GM12878 (cell line): Measurements from ENCODE around the gene LHX6. TPM values are rescaled to one million over a fixed set of nuclear protein-coding genes. Genes with fewer than 3 reads are reported as not detected.

Experiments
- ATAC-seq: fragments of 200-7000 bp; cut with Tn5 transposase; 3 replicates; pipeline ENCODE4 v1.9.1; 2020; ENCODE audit warnings: mild to moderate bottlenecking, moderate library complexity
- BruUV-seq: library from RNA; stranded (reverse); fragments of 400-500 nt; replicated peaks from 2 replicates; lab custom pipeline; 2021; lab: Mats Ljungman, UMichigan
- CTCF ChIA-PET: fragments of 300-600 bp; sonication (Branson Sonifier 250); formaldehyde crosslinking; extraction: SDS; loops from one replicate; lab custom pipeline; 2021; ENCODE audit warnings: inconsistent platforms; lab: Yijun Ruan, JAX
- POLR2A ChIA-PET: fragments of 350-600 bp; formaldehyde crosslinking; extraction: SDS; loops from one replicate; lab custom pipeline; 2021; ENCODE audit warnings: inconsistent platforms; lab: Charles Lee
- RAD21 ChIA-PET: fragments of 300-600 bp; sonication (Branson Sonifier 250); formaldehyde crosslinking; loops from one replicate; lab custom pipeline; 2023; ENCODE audit warnings: antibody characterized with exemption; ENCODE audit not compliant: unreplicated experiment; lab: Charles Lee
- SMC1A ChIA-PET: fragments of 300-600 bp; sonication (Branson Sonifier 250); formaldehyde crosslinking; loops from one replicate; lab custom pipeline; 2023; ENCODE audit not compliant: unreplicated experiment, uncharacterized antibody; lab: Charles Lee
- DNase-seq: peaks from one replicate; pipeline ENCODE4 v3.0.0-alpha.2; 2011; ENCODE audit warnings: low read depth, low spot score
- FAIRE-seq: peaks from 3 replicates; lab custom pipeline; 2011; peaks lifted over from hg19 to GRCh38; lab: Jason Lieb, UNC
- H2AFZ ChIP-seq: 2 replicates; pipeline ENCODE4 v1.6.0; 2011; ENCODE audit warnings: low read depth, low read length, control low read depth; ENCODE audit not compliant: control insufficient read depth
- H3K27ac ChIP-seq: 2 replicates; pipeline ENCODE4 v1.5.1; 2011; ENCODE audit warnings: control low read depth; ENCODE audit not compliant: control insufficient read depth, insufficient read depth
- H3K27me3 ChIP-seq, 2 experiments: replicated peaks in 1 of 2; 2 replicates each; pipeline versions ENCODE4 v1.6.0 to v1.6.1; 2011; ENCODE audit warnings: low read length in 1 of 2; ENCODE audit not compliant: control insufficient read depth in 2 of 2, insufficient read depth in 2 of 2
- H3K36me3 ChIP-seq, 2 experiments: 2 replicates each; pipeline ENCODE4 v1.5.1; 2011; ENCODE audit warnings: low read length in 1 of 2; ENCODE audit not compliant: control insufficient read depth in 2 of 2, insufficient read depth in 2 of 2
- H3K4me1 ChIP-seq: 2 replicates; pipeline ENCODE4 v1.6.1; 2011; ENCODE audit warnings: mild to moderate bottlenecking, low read length, moderate library complexity, mixed read lengths; ENCODE audit not compliant: control insufficient read depth, insufficient read depth
- H3K4me2 ChIP-seq: 2 replicates; pipeline ENCODE4 v1.6.0; 2011; ENCODE audit warnings: control low read depth; ENCODE audit not compliant: control insufficient read depth, insufficient read depth
- H3K4me3 ChIP-seq: fragments of 200-600 bp; sonication (generic); 2 replicates; pipeline ENCODE4 v1.5.1; 2016
- H3K79me2 ChIP-seq: 2 replicates; pipeline ENCODE4 v1.6.0; 2011; ENCODE audit warnings: low read length; ENCODE audit not compliant: control insufficient read depth, insufficient read depth
- H3K9ac ChIP-seq: 2 replicates; pipeline ENCODE4 v1.8.0; 2011; ENCODE audit warnings: low read length, control low read depth, mixed read lengths; ENCODE audit not compliant: control insufficient read depth, insufficient read depth
- H3K9me3 ChIP-seq: replicated peaks from 3 replicates; pipeline ENCODE4 v1.5.1; 2011; ENCODE audit warnings: mild to moderate bottlenecking, low read length; ENCODE audit not compliant: control insufficient read depth, insufficient read depth
- H4K20me1 ChIP-seq: 2 replicates; pipeline ENCODE4 v1.6.0; 2011; ENCODE audit not compliant: control insufficient read depth, insufficient read depth
- BCL11A ChIP-seq: IDR thresholded peaks from 2 replicates; pipeline ENCODE4 v1.6.1; 2011; ENCODE audit warnings: low read depth, low read length
- CEBPB ChIP-seq, 2 experiments: fragments of 150-350 bp in 1 of 2; IDR thresholded peaks; 2 replicates each; pipeline ENCODE4 v1.6.1; 2012 to 2014; ENCODE audit warnings: low read depth in 2 of 2, low read length in 2 of 2, borderline replicate concordance in 1 of 2, inconsistent platforms in 1 of 2
- MEF2B ChIP-seq: fragments of 450-650 bp; IDR thresholded peaks from 2 replicates; pipeline ENCODE4 v1.6.1; 2018; ENCODE audit warnings: mild to moderate bottlenecking, moderate library complexity; ENCODE audit not compliant: partially characterized antibody, poor library complexity, severe bottlenecking
- MTA3 ChIP-seq: IDR thresholded peaks from 2 replicates; pipeline ENCODE4 v1.6.1; 2012; ENCODE audit warnings: low read length, inconsistent platforms, borderline replicate concordance
- NFYB ChIP-seq: IDR thresholded peaks from 2 replicates; pipeline ENCODE4 v1.6.1; 2011; ENCODE audit warnings: low read depth, mild to moderate bottlenecking, low read length, improper control_type of control experiment, moderate library complexity; ENCODE audit not compliant: insufficient read depth
- NKRF ChIP-seq: fragments of 450-650 bp; conservative IDR thresholded peaks from 2 replicates; pipeline ENCODE4 v1.6.1; 2017; ENCODE audit warnings: mild to moderate bottlenecking, moderate library complexity
- SUZ12 ChIP-seq: fragments of 200-600 bp; sonication (generic); IDR thresholded peaks from one replicate; pipeline ENCODE4 v1.6.1; 2018; ENCODE audit warnings: antibody characterized with exemption, mild to moderate bottlenecking; ENCODE audit not compliant: unreplicated experiment
- TAF1 ChIP-seq: IDR thresholded peaks from 2 replicates; pipeline ENCODE4 v1.6.1; 2011; ENCODE audit warnings: mild to moderate bottlenecking, low read depth, low read length, borderline replicate concordance
- USF1 ChIP-seq: IDR thresholded peaks from 2 replicates; pipeline ENCODE4 v1.6.1; 2011; ENCODE audit warnings: borderline replicate concordance, low read depth, mild to moderate bottlenecking, moderate library complexity, mixed read lengths, low read length; ENCODE audit not compliant: insufficient read depth; ENCODE audit errors: extremely low read length
- ZNF622 ChIP-seq: fragments of 450-650 bp; IDR thresholded peaks from 2 replicates; pipeline ENCODE4 v1.6.1; 2017; ENCODE audit warnings: mild to moderate bottlenecking, inconsistent platforms
- WGBS: methylation state at CpG from one replicate; pipeline ENCODE4 v1.1.6; 2016; ENCODE audit warnings: low lambda C conversion rate; ENCODE audit not compliant: insufficient replicate concordance, insufficient coverage; ENCODE audit errors: missing lambda C conversion rate; 5-methylcytosine and 5-hydroxymethylcytosine counted together
- in situ Hi-C: fragments of 300-500 bp; cut with MboI; formaldehyde crosslinking; loops from 9 replicates; pipeline ENCODE4 v1.14.3; 2018; ENCODE audit warnings: mixed read lengths
- intact Hi-C: fragments of 100-400 bp; cut with micrococcal nuclease; formaldehyde crosslinking; loops from one replicate; pipeline ENCODE4 v1.14.2; 2022; ENCODE audit not compliant: unreplicated experiment
- polyA plus RNA-seq, 11 experiments: library from polyadenylated mRNA; depleted of rRNA in 4 of 11; unstranded in 6 of 11; stranded (reverse) in 5 of 11; fragments of >200 nt; fragmentation: Nextera tagmentation in 4 of 11; fragmentation: Illumina TruSeq in 1 of 11; extraction: Ambion mirVana in 4 of 11; extraction: Trizol in 1 of 11; gene quantifications; 1 replicate in 1 of 11; 2 replicates in 10 of 11; pipeline versions ENCODE4 v1.2.1 to v1.2.3, GENCODE V29; 2011 to 2016; ENCODE audit warnings: inconsistent platforms in 2 of 11, missing spikeins in 2 of 11, low read depth in 1 of 11
- total RNA-seq, 4 experiments: library from RNA; depleted of rRNA in 3 of 4; stranded (reverse); fragments of >200 nt in 3 of 4; fragmentation: Illumina TruSeq in 1 of 4; extraction: Trizol in 1 of 4; gene quantifications; 2 replicates each; pipeline versions ENCODE4 v1.2.1 to v1.2.3, GENCODE V29; 2013 to 2021

The LHX6 gene
- total and polyA plus RNA-seq, 10 of the 15 experiments (the other 5 are each of a cell fraction or from before 2014, with no cell fraction given) = not detected

- H3K79me2 ChIP-seq = no peaks in the 10 kb centered on the region
- H3K27me3 ChIP-seq = peaks cover 11 to 27% of the 10 kb centered on the region in 2 experiments
- no peak for TF ChIP-seq BCL11A
- no peak for TF ChIP-seq NKRF
- TF ChIP-seq CEBPB (IDR thresholded peaks at IDR 0.05; ENCODE audit: borderline replicate concordance in 1 of 2, low read depth in 2 of 2, low read length in 2 of 2) = no peak
- TF ChIP-seq TAF1 = no peak
- TF ChIP-seq USF1 = no peak
- TF ChIP-seq SUZ12 = no peak
- no peak for TF ChIP-seq MTA3
- TF ChIP-seq ZNF622 = no peak
- TF ChIP-seq NFYB = no peak
- no peak for TF ChIP-seq MEF2B
- intact Hi-C loops = no loop called here
- ChIA-PET POLR2A (no interaction called here), RAD21 (no interaction called here), SMC1A (no interaction called here), CTCF (no interaction called here)
- no peak overlapping the region for H3K9ac ChIP-seq
- H3K4me3 ChIP-seq = no peak overlapping the region
- H3K4me1 ChIP-seq = no peaks in the 10 kb centered on the region
- WGBS = 59% methylated on average over 51 of the region's 51 CpGs
- H3K27ac ChIP-seq = no peak overlapping the region
- no peak overlapping the region for H3K4me2 ChIP-seq
- H4K20me1 ChIP-seq = no peaks in the 10 kb centered on the region; the same call in 1 of the 2 replicates
- BruUV-seq = no TSS peak
- ATAC-seq (no peak), DNase-seq (no peak), FAIRE-seq (no peak)
- no peaks in the 10 kb centered on the region for H3K36me3 ChIP-seq
- H2AFZ ChIP-seq = no peak overlapping the region
- no peaks in the 10 kb centered on the region for H3K9me3 ChIP-seq
- in situ Hi-C loops = no loop called here
Observed at GRCh38 chr9:122226142-122226757, 2.5 kb downstream of the LHX6 start.
